Esophagus squamous epithelium (tissue), 4 donors: Measurements from ENCODE around the gene ADAMTS14.

Experiments
- CTCF ChIP-seq, 6 experiments: fragments of 450-650 bp in 4 of 6; fragments of 200-600 bp in 2 of 6; sonication (generic) in 2 of 6; IDR thresholded peaks; one replicate each; pipeline ENCODE4 v1.5.1; 2016 to 2019; ENCODE audit warnings: antibody characterized with exemption in 6 of 6, mild to moderate bottlenecking in 4 of 6, moderate library complexity in 4 of 6
- POLR2A ChIP-seq, 4 donors: fragments of 450-650 bp; IDR thresholded peaks; one replicate each; pipeline ENCODE4 v1.6.1; 2017; ENCODE audit warnings: antibody characterized with exemption in 4 of 4, mild to moderate bottlenecking in 4 of 4, moderate library complexity in 3 of 4

GRCh38 chr10:70807556-70807955, 135.2 kb downstream of the ADAMTS14 start:
- TF ChIP-seq CTCF (IDR thresholded peaks at IDR 0.05) (no peak), POLR2A (IDR thresholded peaks at IDR 0.05) (no peak)
